Upper lobe of left lung (tissue), 4 donors: ENCODE measurements around the gene ADAMTS1.
A peak's percentile ranks its signal among the peaks of the same experiment; 100 is the strongest.

Experiments
- EP300 ChIP-seq, 4 donors: sonication (generic); formaldehyde crosslinking; IDR thresholded peaks; one replicate each; pipeline ENCODE4 v1.5.1; 2017; ENCODE audit warnings: antibody characterized with exemption in 4 of 4, control low read depth in 2 of 4
- POLR2A ChIP-seq, 4 donors: fragments of 450-650 bp; IDR thresholded peaks; one replicate each; pipeline ENCODE4 v1.5.1; 2016 to 2017; ENCODE audit warnings: antibody characterized with exemption in 4 of 4, mild to moderate bottlenecking in 2 of 4
- POLR2AphosphoS5 ChIP-seq, 2 donors: sonication (generic); formaldehyde crosslinking; IDR thresholded peaks; one replicate each; pipeline ENCODE4 v1.5.1; 2017; ENCODE audit warnings: antibody characterized with exemption in 2 of 2
- TF ChIP-seq, protein P1 (sequence below), 6 experiments: fragments of 450-650 bp in 4 of 6; fragments of 200-600 bp in 2 of 6; sonication (generic) in 2 of 6; IDR thresholded peaks; one replicate each; pipeline ENCODE4 v1.5.1; 2016 to 2019; ENCODE audit warnings: antibody characterized with exemption in 6 of 6

GRCh38 chr21:26795866-26796329 is 49.3 kb downstream of the ADAMTS1 start:
- TF ChIP-seq EP300 (IDR thresholded peaks at IDR 0.05), result peak in 1 of 4 donors; percentile 6
- TF ChIP-seq, protein P1, sequence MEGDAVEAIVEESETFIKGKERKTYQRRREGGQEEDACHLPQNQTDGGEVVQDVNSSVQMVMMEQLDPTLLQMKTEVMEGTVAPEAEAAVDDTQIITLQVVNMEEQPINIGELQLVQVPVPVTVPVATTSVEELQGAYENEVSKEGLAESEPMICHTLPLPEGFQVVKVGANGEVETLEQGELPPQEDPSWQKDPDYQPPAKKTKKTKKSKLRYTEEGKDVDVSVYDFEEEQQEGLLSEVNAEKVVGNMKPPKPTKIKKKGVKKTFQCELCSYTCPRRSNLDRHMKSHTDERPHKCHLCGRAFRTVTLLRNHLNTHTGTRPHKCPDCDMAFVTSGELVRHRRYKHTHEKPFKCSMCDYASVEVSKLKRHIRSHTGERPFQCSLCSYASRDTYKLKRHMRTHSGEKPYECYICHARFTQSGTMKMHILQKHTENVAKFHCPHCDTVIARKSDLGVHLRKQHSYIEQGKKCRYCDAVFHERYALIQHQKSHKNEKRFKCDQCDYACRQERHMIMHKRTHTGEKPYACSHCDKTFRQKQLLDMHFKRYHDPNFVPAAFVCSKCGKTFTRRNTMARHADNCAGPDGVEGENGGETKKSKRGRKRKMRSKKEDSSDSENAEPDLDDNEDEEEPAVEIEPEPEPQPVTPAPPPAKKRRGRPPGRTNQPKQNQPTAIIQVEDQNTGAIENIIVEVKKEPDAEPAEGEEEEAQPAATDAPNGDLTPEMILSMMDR (IDR thresholded peaks at IDR 0.05), result no peak
- TF ChIP-seq POLR2AphosphoS5 (IDR thresholded peaks at IDR 0.05), result no peak
- no peak for TF ChIP-seq POLR2A (IDR thresholded peaks at IDR 0.05)
